A549 treated with AZD9567 at 1 μM for 4 hours (cell line): ENCODE results near the gene KRTAP21-2. TPM values are rescaled to one million over a fixed set of nuclear protein-coding genes. Genes with fewer than 3 reads are reported as not detected.

Experiments used
- total RNA-seq: library from RNA; stranded (reverse); fragments of 200-300 nt; extraction: Qiagen RNA extraction; gene quantifications from 5 replicates; pipeline ENCODE4 v1.2.3, GENCODE V29; 2022; ENCODE audit not compliant: insufficient read depth

KRTAP21-2 gene
- not detected in 5 replicates for total RNA-seq

GRCh38 chr21:30747159-30747558 is at the start of gene KRTAP21-2:
KRTAP21-2 (minus strand) TSS chr21:30747259; CDS start chr21:30747202, 57 bp downstream.

GRCh38 chr21:30755328-30755727 is 8.3 kb upstream of the KRTAP21-2 start, which contains the start of gene KRTAP21-1:
KRTAP21-1 (minus strand) TSS chr21:30755428; CDS start chr21:30755378, 50 bp downstream.

GRCh38 chr21:30718239-30718909 is 28.7 kb downstream of the KRTAP21-2 start, which contains the start of gene KRTAP21-3:
KRTAP21-3 (minus strand) TSS chr21:30718777; CDS start chr21:30718759, 18 bp downstream.

Other genes starting within 250 kb of the KRTAP21-2 start
- gene KRTAP19-5, start 245.1 kb downstream of the KRTAP21-2 start, total RNA-seq = not detected in 5 replicates
- gene KRTAP19-6, start 205.4 kb downstream of the KRTAP21-2 start, total RNA-seq = not detected in 5 replicates
- not detected in 5 replicates for gene KRTAP19-7, start 185.9 kb downstream of the KRTAP21-2 start, total RNA-seq
- not detected in 5 replicates for gene KRTAP22-2, start 156.9 kb downstream of the KRTAP21-2 start, total RNA-seq
- gene KRTAP6-3, start 154.8 kb downstream of the KRTAP21-2 start, total RNA-seq = not detected in 5 replicates
- gene KRTAP6-2, start 148.4 kb downstream of the KRTAP21-2 start, total RNA-seq = not detected in 5 replicates
- gene KRTAP22-1, start 146.2 kb downstream of the KRTAP21-2 start, total RNA-seq = not detected in 5 replicates
- not detected in 5 replicates for gene KRTAP6-1, start 133.3 kb downstream of the KRTAP21-2 start, total RNA-seq
- not detected in 5 replicates for gene KRTAP20-1, start 130.8 kb downstream of the KRTAP21-2 start, total RNA-seq
- not detected in 5 replicates for gene KRTAP20-4, start 126.6 kb downstream of the KRTAP21-2 start, total RNA-seq
- not detected in 5 replicates for gene KRTAP20-2, start 112.1 kb downstream of the KRTAP21-2 start, total RNA-seq
- not detected in 5 replicates for gene KRTAP20-3, start 104.4 kb downstream of the KRTAP21-2 start, total RNA-seq
- gene KRTAP21-3, start 28.5 kb downstream of the KRTAP21-2 start, total RNA-seq = not detected in 5 replicates
- gene KRTAP21-1, start 8.2 kb upstream of the KRTAP21-2 start, total RNA-seq = not detected in 5 replicates
- gene KRTAP8-1, start 66.0 kb upstream of the KRTAP21-2 start, total RNA-seq = not detected in 5 replicates
- not detected in 5 replicates for gene KRTAP7-1, start 82.5 kb upstream of the KRTAP21-2 start, total RNA-seq
- 0.09 TPM in 1 of 5 replicates, not detected in the others for gene KRTAP11-1, start 134.3 kb upstream of the KRTAP21-2 start, total RNA-seq